ENCODE data around the gene PAK4. TPM values are rescaled to one million over a fixed set of nuclear protein-coding genes. Genes with fewer than 3 reads are reported as not detected.

The PAK4 gene
- total RNA-seq, 4 donors from 2014 or later = 6.1 to 16.3 (median 7.5) TPM

- H3K27me3 ChIP-seq = no peaks in the 10 kb centered on the region
- H3K4me1 ChIP-seq = no peaks in the 10 kb centered on the region
- WGBS, 2 donors (ENCODE audit: low coverage in 1 of 2) = 50 to 82% methylated on average over 7 to 11 of the region's 21 CpGs
- TF ChIP-seq POLR2A (IDR thresholded peaks at IDR 0.05) (no peak), CTCF (IDR thresholded peaks at IDR 0.05) (no peak), POLR2AphosphoS5 (IDR thresholded peaks at IDR 0.05) (no peak), EP300 (IDR thresholded peaks at IDR 0.05) (no peak)
- H3K36me3 ChIP-seq = peaks cover 0 to 40% of the 10 kb centered on the region in 2 donors
- no peaks in the 10 kb centered on the region for H3K9me3 ChIP-seq
- H3K4me3 ChIP-seq = no peak overlapping the region
- no peak overlapping the region for H3K27ac ChIP-seq
- no peak for ATAC-seq
These were observed 56.1 kb downstream of the PAK4 start for GRCh38 chr19:39181500-39182173.

DNA sequence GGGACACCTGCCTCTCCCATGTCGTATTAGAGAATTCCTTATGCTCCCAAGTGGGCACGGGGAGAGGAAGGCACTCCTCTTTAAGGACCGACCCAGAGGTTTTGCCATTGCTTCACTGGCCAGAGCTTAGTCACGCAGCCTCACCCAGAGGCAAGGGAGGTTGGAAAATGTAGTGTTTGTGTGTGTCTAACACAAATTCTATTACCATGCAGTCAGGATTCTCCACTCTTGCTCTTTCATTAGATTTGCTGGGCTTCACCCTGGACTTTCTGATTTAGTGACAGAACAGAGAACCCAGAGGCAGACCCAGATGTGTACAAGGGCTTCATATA is 56.6 kb downstream of the PAK4 start:
- H3K4me1 ChIP-seq = peaks cover 0 to 2% (median 0%) of the 10 kb centered on the region in 3 donors
- ATAC-seq = no peak

GRCh38 chr19:39183104-39183503 is 57.5 kb downstream of the PAK4 start:
- WGBS, 2 donors (ENCODE audit: low coverage in 1 of 2) = 70 to 81% methylated on average over 5 to 8 of the region's 8 CpGs
- H3K36me3 ChIP-seq = peaks cover 0 to 25% of the 10 kb centered on the region in 2 donors
- ATAC-seq = no peak
- H3K4me1 ChIP-seq = peaks cover 0 to 5% (median 0%) of the 10 kb centered on the region in 3 donors
- H3K27ac ChIP-seq = no peak overlapping the region
- H3K9me3 ChIP-seq = no peaks in the 10 kb centered on the region
- TF ChIP-seq CTCF (IDR thresholded peaks at IDR 0.05) (no peak), POLR2AphosphoS5 (IDR thresholded peaks at IDR 0.05) (no peak), POLR2A (IDR thresholded peaks at IDR 0.05) (no peak), EP300 (IDR thresholded peaks at IDR 0.05) (no peak)
- H3K4me3 ChIP-seq = no peak overlapping the region
- peaks cover 8% of the 10 kb centered on the region for H3K27me3 ChIP-seq

More for the DNA sequence above, 56.6 kb downstream of the PAK4 start:
- WGBS, 2 donors (ENCODE audit: low coverage in 1 of 2) = 66 to 86% methylated on average over 3 to 4 of the region's 4 CpGs
- Histone ChIP-seq H3K4me3 (no peak overlapping the region), H3K27ac (no peak overlapping the region), H3K27me3 (no peaks in the 10 kb centered on the region), H3K9me3 (no peaks in the 10 kb centered on the region), H3K36me3 (peaks cover 0 to 35% of the 10 kb centered on the region in 2 donors)
- TF ChIP-seq EP300 (IDR thresholded peaks at IDR 0.05) (no peak), POLR2AphosphoS5 (IDR thresholded peaks at IDR 0.05) (no peak), POLR2A (IDR thresholded peaks at IDR 0.05) (no peak), CTCF (IDR thresholded peaks at IDR 0.05) (no peak)

DNA sequence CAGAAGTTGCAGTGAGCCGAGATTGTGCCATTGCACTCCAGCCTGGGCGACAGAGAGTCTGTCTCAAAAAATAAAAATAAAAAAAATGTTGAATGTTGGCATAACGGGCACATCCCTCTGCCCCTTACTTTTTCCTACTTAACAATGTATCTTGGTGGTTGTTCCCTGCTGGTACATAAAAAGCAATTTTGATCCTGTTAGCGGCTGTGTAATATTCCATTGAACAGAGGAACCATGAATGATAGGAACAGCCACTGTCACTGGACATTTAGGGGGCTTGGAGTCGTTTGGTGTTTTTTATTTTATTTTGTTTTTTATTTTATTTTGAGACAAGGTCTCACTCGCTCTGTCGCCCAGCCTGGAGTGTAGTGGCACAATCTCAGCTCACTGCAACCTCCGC is 60.8 kb downstream of the PAK4 start:
- no peaks in the 10 kb centered on the region for H3K36me3 ChIP-seq
- no peak overlapping the region for H3K4me3 ChIP-seq
- ATAC-seq = no peak
- H3K9me3 ChIP-seq = no peaks in the 10 kb centered on the region
- peaks cover 0 to 5% (median 0%) of the 10 kb centered on the region in 3 donors for H3K4me1 ChIP-seq
- TF ChIP-seq POLR2A (IDR thresholded peaks at IDR 0.05) = no peak
- TF ChIP-seq EP300 (IDR thresholded peaks at IDR 0.05) = no peak
- no peak for TF ChIP-seq POLR2AphosphoS5 (IDR thresholded peaks at IDR 0.05)
- TF ChIP-seq CTCF (IDR thresholded peaks at IDR 0.05) = no peak
- peaks cover 20% of the 10 kb centered on the region for H3K27me3 ChIP-seq
- WGBS, 2 donors (ENCODE audit: low coverage in 1 of 2) = 88 to 93% methylated on average over 4 to 6 of the region's 8 CpGs
- H3K27ac ChIP-seq = no peak overlapping the region

GRCh38 chr19:39187552-39187943 is 62.0 kb downstream of the PAK4 start:
- peaks cover 0 to 5% (median 0%) of the 10 kb centered on the region in 3 donors for H3K4me1 ChIP-seq
- peaks cover 20% of the 10 kb centered on the region for H3K27me3 ChIP-seq
- WGBS, 2 donors (ENCODE audit: low coverage in 1 of 2) = 100% methylated on average over 1 of the region's 8 CpGs; no CpG with 5 or more reads in 1 of the 2 donors
- no peaks in the 10 kb centered on the region for H3K36me3 ChIP-seq
- no peak overlapping the region for H3K27ac ChIP-seq
- H3K4me3 ChIP-seq = no peak overlapping the region
- no peak for ATAC-seq
- no peak for TF ChIP-seq POLR2AphosphoS5 (IDR thresholded peaks at IDR 0.05)
- TF ChIP-seq POLR2A (IDR thresholded peaks at IDR 0.05) = no peak
- no peak for TF ChIP-seq EP300 (IDR thresholded peaks at IDR 0.05)
- TF ChIP-seq CTCF (IDR thresholded peaks at IDR 0.05) = no peak
- no peaks in the 10 kb centered on the region for H3K9me3 ChIP-seq

All from gastroesophageal sphincter (tissue), 4 donors.